GM19193 (cell line): Measurements from ENCODE around the gene IL32.

Experiments used
- POLR2A ChIP-seq: IDR thresholded peaks from 4 replicates; pipeline ENCODE4 v1.6.1; 2011; ENCODE audit not compliant: insufficient read depth, insufficient read length; ENCODE audit errors: extremely low read depth

Gene IL32

DNA sequence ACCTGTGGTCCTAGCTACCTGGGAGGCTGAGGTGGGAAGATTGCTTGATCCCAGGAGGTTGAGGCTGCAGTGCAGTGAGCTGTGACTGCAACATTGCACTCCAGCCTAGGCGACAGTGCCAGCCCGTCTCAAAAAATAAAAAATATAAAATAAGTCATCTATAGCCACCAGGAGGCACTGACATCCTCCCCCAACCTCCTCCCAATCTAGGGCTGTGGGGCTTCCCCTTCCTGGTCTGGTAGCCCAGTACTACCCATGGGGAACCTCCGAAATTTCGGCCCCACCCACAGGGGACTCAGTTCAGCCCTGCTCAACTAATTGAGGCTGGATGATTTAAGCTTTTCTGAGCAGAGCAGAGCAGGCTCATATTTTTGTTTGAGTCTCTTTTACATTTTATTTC is 30.4 kb downstream of the IL32 start:
- TF ChIP-seq POLR2A = no peak

DNA sequence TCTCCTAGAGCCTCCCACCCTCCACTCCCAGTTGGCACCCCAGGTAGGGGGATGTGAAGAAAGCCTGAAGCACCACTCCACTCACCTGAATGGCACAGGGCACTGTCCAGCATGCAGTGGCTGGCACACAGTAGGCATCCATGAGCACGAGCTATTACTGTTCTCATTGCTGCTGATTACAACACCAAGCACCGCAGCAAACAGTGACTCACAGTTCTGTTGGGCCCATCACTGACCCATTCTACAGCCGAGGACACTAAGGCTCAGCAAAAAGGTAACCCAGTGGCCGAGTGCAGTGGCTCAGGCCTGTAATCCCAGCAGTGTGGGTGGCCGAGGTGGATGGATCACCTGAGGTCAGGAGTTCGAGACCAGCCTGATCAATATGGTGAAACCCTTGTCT is 30.9 kb downstream of the IL32 start:
- TF ChIP-seq POLR2A = no peak

DNA sequence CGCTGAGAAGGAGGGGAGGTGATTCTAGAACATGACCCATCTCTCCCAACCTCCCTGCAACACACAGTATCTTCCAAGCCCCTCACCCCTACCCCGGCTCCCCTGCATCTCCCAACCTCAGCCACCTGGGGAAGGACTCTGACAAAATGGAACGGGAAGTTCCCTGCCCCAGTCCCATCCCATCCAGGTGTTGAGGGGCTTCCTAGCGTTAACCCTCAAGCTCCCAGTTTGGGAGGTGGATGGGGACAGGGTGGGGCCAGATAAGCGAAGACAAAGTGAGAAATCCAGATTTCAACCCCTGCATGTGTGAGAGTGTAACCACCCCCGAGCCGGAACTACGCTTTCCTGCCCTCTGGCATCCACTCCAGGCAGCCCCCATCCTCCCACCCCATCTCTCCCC is 31.8 kb downstream of the IL32 start:
- no peak for TF ChIP-seq POLR2A

DNA sequence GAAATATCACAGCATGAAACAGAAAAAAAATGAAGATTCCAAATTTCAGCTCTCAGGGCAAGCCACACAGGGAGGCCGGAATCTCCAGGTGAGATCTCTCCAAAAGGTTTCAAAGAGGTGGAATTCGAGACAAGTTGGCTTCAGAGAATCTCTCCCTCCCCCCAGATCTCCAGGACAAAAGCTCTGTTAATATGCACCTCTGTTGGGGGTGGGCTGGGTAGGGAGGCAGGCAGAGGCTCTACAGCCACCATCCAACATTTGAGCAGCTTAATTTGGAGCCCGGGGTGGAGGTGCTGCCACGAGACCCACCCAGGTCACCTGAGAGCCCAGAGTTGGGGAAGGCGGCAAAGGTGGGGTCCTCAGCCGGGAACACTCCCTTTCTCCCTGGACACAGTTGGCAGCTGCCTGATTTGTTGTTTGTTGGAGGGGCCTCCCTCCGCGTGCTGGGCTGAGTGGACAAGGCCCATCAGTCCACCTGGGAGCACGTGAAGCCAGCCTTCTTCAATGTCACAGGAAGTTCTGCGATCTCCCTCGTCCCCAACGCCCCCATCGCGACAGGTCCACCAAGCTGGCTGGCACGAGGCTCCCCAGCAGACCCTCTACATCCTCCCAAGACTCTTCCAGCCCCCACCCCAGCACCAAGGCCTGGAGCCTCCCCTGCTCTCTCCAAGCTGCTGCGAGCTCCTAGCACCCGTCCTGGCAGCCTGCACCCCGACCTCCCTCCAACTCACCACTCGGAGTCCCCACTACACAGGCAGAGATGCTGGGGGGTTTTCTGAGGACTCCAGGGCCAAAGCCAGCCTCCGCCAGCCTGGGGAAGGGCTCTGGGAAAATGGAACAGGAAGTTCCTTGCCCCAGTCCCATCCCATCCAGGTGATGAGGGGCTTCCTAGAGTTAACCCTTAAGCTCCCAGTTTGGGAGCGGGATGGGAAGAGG is 33.3 kb downstream of the IL32 start, which contains the start of gene ZSCAN10:
TSS of gene ZSCAN10 (minus strand) at position 836 of the 936 bp plus-strand sequence. CDS start 6,357 bp downstream, outside the sequence.
- TF ChIP-seq POLR2A = no peak

DNA sequence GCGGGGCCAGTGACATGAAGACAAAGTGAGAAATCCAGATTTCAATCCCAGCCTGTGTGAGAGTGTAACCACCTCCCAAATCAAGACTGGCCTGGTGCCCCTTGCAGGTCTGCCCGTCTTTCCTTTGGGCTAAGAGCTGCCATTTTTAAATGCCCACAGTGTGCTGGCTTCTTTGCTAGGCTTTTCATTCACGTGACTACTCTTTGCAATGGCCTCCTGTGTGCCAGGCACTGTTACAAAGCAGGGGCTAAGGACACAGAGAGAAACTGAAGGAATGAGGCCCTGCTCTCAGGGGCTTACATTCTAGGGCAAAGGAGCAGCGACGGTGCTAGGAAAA is 33.9 kb downstream of the IL32 start:
- no peak for TF ChIP-seq POLR2A

DNA sequence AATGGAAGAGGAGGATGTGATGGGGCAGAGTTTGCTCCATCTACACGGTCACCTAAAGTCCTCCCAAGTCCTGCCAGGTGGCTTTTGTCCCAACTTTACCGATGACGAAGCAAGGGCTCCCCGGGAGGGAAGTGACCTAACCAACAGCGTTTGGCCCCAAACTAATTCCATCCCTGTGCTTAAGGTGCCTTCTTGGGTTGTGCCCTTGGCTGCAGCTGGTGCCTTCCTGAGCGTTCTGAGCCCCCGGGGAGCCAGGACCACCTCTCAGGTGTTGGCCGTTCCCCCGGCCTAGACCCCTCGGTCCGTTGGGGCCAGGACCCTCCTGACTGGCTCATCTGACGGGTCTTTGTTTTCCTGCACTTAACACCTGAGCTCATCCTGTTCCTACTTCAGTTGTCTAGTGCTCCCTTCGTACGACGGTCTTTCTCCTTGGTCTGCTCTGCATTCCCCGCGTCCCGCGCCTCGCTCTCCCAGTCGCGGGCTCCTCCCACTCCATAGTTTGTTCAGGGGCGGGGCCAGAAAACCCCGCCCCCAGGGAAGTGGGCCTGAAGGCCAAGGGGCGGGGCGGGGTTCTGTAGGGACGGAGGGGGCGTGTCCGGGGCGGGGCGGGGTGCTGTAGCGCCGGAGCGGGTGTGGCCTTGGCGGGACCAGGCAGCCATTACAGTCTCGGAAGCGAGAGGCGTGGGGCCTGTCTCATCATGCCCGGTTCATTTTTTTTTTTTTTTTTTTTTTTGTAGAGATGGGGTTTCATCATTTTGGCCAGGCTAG is 34.5 kb downstream of the IL32 start:
- TF ChIP-seq POLR2A = no peak

DNA sequence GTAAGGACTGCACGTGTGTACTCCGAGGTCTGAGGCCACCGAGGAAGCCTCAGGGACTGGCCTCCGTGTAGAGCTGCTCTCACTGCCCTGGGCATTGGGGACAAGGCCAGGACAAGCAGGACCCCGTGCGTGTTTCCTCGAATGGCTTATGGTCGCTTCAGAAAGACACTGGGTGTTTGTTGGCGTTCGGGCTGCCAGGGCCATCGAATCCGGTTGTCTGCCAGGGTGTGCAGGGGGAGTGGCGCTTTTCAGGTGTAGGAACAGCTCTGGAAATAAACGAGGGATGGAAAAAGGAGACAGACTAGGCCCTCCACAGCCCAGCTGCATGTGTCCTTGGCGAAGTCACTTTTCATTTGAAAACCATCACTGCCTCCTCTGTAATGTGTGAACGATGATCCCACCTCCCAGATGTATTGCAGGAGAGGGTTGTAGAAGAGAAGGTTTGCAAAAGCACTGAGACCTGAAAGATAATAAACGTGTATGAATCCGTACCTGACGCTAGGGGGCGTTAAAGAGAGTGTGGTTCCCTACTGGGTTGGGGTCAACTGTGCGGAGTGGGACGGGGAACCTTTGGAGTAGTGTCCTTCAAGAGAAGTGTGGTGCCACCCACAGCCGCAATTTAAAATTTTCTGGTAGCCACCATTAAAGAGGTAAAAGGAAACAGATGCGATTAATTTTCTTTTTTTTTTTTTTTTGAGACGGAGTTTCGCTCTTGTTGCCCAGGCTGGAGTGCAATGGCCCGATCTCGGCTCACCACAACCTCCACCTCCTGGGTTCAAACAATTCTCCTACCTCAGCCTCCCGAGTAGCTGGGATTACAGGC is 35.8 kb downstream of the IL32 start:
- TF ChIP-seq POLR2A = no peak

DNA sequence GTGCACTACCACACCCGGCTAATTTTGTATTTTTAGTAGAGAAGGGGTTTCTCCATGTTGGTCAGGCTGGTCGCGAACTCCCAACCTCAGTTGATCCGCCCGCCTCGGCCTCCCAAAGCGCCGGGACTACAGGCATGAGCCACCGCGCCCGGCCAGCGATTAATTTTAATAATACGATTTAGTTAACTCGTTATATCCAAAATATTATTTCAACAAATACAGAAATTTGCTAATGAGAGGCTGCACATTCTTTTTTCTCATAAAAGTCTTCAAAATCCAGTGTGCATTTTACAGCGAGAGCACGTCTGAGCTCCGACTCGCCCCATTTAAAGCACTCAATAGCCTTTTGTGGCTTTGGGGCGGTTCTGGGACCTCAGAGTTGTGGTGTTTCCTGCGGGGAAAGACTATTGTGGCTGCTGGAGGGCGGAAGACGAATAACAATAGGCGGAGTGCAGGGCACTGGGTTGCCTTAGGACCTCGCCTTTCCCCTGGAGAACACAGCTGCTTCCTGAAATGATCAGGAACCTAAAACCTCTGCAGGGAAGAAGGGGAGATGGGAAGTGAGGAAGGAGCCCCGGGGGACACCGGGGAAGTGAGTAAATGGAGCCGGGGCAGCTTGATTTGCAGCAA is 36.5 kb downstream of the IL32 start:
- no peak for TF ChIP-seq POLR2A

DNA sequence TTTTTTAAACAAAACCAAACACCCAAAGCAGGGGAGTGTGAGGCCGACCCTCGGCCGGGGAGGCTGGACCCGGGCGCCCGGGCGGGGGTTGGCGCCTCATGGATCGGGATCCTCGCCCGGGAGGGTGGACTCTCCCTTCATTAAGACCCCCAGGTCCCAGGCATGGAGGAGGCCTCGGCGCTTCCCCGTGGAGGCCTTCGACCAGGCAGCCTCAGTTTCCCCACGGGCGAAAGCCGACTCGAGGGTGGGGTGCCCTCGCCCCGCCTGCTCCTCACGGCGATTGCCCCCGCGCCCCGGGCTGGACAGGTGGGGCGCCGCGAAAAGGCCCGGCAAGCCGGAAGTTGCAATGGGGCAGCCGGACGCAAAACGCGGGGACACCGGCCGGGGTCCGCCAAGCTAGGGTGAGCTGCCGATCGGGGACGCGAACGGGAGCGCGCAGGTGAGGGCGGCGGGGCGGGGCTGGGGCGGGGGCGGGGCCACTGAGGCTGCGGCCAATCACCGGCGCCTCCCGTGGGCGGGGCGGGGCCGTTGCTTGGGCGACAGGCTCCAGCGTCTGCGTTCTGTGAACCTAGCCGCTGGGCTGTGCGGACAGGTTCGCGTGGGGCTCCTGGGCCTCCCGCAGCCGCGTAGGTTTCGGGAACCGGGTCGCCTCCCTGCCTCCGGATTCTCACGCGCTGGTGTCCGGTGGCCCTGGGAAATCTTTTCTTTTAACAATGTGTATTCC is 40.9 kb downstream of the IL32 start:
- TF ChIP-seq POLR2A = peak; percentile 84

DNA sequence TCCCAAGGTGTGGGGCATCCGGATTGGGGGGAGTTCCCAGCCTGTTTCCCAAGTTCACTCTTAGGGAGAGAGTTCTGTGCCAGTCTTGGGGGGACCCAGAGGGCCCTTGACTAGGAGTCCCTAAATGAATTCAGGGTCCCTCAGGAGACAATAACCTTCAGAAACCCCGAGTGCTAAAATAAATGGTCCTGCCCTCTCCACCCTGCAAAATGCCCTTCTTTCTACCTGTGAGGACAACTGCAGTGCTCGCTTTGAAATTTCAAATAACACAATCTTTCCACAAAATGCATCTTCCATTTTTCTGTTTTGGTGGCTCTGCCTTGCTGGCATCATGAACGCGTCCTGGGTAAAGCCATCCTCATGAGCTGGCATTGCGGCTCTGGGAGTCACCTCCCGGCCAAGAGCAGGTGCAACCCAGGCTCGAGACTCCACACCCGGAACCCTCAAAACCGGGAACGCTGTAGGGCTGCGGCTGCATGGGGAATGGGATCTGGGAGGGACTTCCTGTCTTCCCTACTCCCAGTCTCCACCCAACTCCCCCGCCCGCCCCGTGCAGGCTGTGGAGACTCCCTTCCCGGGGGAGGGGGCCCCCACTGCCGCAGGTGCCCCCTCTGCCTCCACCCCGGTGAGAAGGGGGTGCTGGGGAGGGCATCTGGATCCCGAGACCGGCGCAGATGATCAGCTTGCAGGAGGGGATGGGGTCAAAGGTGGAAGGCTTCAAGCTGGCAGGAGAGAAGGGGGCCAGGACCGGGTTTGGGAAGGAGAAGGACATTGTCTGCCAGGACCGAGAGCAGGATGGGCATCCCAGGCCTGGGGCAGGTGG is 46.8 kb downstream of the IL32 start, which contains the start of gene ZNF205:
TSS of gene ZNF205 (plus strand) at position 529 of the 823 bp plus-strand sequence. CDS start 845 bp downstream, outside the sequence.
- no peak for TF ChIP-seq POLR2A

DNA sequence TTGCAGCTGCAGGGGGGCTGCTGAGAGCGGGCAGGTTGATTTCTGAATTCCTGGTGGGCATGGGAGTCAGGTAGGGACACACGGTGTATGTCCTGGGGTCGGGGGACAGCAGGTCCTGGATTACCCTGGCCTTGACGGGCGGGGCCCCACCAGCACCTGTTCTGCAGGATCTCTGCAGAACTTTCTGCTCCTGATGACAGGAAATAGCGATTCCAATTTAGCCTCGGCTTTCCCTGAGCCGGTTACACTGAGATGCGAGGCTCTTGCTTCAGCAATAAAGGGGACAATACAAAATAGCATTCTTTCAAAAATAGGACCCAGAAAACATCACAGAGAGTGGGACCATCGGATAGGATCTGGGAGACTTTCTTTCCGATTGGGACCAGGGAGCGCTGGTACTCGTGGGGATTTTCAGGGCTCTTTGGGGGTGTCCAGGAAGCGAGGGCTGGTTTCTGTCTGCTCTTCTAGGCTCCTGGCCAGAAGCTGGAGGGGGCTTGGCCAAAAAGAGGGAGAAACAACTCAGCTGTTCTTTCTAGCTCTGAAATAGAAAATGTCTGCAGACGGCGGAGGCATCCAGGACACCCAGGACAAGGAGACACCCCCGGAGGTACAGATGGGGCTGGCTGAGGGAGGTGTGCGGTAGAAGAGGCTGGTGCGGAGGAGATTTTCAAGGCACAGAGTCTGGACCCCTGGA is 47.6 kb downstream of the IL32 start:
- no peak for TF ChIP-seq POLR2A

DNA sequence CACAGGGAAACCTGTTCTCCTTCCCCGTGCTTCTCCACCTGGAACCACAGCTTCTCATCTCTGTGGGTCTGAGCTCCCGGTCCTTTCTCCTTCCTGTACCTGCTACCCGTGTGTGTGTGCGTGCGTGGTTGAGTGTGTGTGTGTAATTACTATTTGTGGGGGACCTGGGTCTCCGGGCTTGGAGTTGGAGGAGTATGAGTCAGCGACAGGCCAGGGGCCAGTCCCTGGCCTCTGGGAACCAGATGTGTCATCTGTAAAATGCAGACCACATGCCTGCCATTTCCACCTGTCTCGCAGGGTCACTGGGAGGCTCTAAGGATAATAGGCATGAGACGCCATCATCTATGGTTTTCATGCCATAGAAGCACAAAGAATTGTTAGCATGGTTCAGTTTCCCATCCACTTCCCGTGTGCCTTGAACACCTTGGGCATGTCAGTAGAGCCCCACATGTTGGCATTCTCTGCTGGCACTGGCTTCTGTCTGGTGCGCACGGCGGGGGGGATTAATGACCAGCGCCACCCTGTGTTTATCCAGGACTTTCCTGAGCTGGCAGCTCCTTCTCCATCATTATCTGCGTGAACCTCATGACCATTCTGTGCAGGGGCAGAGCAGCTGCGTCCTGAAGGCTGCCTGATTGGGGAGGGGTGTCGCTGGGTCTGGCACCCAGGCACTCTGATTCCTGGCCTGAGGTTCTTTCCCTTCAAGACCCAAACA is 48.5 kb downstream of the IL32 start:
- TF ChIP-seq POLR2A = no peak
